ENCODE results near the gene OTULINL. TPM values are rescaled to one million over a fixed set of nuclear protein-coding genes. Genes with fewer than 3 reads are reported as not detected.
A peak's percentile ranks its signal among the peaks of the same experiment; 100 is the strongest.

OTULINL gene
- 10 to 100 TPM; 23.0 to 52.5 (median 38.3) TPM for total RNA-seq
- 1 to 10 TPM; 3.8 to 5.8 (median 4.3) TPM for polyA plus RNA-seq
- long read RNA-seq, donor 1, transcript OTULINL-201 (8 exons, 3,597 nt), result major isoform, 8 of 8 reads
- long read RNA-seq, donor 1, partial matches to known transcripts, result 0 of 8 reads
- long read RNA-seq, donor 1, other reads (novel, unspliced or antisense), result 0 of 8 reads
- long read RNA-seq, donor 2, transcript OTULINL-201 (8 exons, 3,597 nt), result major isoform, 7 of 1,063 reads
- long read RNA-seq, donor 2, partial matches to known transcripts, result 1,056 of 1,063 reads
- long read RNA-seq, donor 2, other reads (novel, unspliced or antisense), result 0 of 1,063 reads

GRCh38 chr5:14581106-14581890, at the start of gene OTULINL:
Gene OTULINL, plus strand, starts transcription at chr5:14581792. Its CDS starts 103 bp downstream, at chr5:14581895.
- H3K27me3 ChIP-seq (replicated peaks in 1 of 7), result peaks cover 0 to 40% (median 0%) of the 10 kb centered on the region in 7 donors
- peak; percentile 97 for DNase-seq
- H3K27ac ChIP-seq, result peak within 1 kb of the TSS; percentile 76 to 97 (median 89)
- 9 to 30% (median 13%) methylated on average over 17 to 63 of the region's 63 CpGs for WGBS, 5 donors
- peak within 1 kb of the TSS; percentile 61 to 93 (median 82) for H3K4me3 ChIP-seq
- intact Hi-C loops (cut with DNase I; ENCODE audit: low total_unique reads), result no loop called here
- TF ChIP-seq CTCF (IDR thresholded peaks at IDR 0.05 in 8 of 11, conservative IDR thresholded peaks at IDR 0.05 in 3 of 11), result no peak
- TF ChIP-seq POLR2AphosphoS5 (IDR thresholded peaks at IDR 0.05), result peak; percentile 56 to 76 (median 67)
- H3K4me1 ChIP-seq, result peaks cover 5 to 61% (median 37%) of the 10 kb centered on the region in 6 donors
- no peaks in the 10 kb centered on the region for H3K9me3 ChIP-seq
- H3K36me3 ChIP-seq, result no peaks in the 10 kb centered on the region

GRCh38 chr5:14532180-14532579, 49.4 kb upstream of the OTULINL start:
- intact Hi-C loops (cut with DNase I; ENCODE audit: low total_unique reads), result no loop called here
- Histone ChIP-seq H3K27ac (no peak overlapping the region), H3K36me3 (no peaks in the 10 kb centered on the region), H3K9me3 (peaks cover 0 to 2% (median 0%) of the 10 kb centered on the region in 8 donors), H3K4me1 (peaks cover 0 to 23% (median 14%) of the 10 kb centered on the region in 6 donors), H3K4me3 (no peak overlapping the region), H3K27me3 (replicated peaks in 1 of 7) (no peaks in the 10 kb centered on the region)
- 41 to 60% (median 48%) methylated on average over 3 of the region's 3 CpGs for WGBS, 5 donors
- TF ChIP-seq POLR2A (IDR thresholded peaks at IDR 0.05) (no peak), CTCF (IDR thresholded peaks at IDR 0.05 in 8 of 11, conservative IDR thresholded peaks at IDR 0.05 in 3 of 11) (no peak), POLR2AphosphoS5 (IDR thresholded peaks at IDR 0.05) (no peak)
- DNase-seq, result no peak

- Histone ChIP-seq H3K27ac (peak overlapping the region in 5 of 8 donors; percentile 37 to 69 (median 58)), H3K9me3 (peaks cover 0 to 10% (median 0%) of the 10 kb centered on the region in 8 donors), H3K27me3 (replicated peaks in 1 of 7) (no peaks in the 10 kb centered on the region), H3K4me3 (no peak overlapping the region), H3K36me3 (no peaks in the 10 kb centered on the region), H3K4me1 (peaks cover 0 to 23% (median 14%) of the 10 kb centered on the region in 6 donors)
- TF ChIP-seq POLR2AphosphoS5 (IDR thresholded peaks at IDR 0.05), result peak in 1 of 3 donors; percentile 64
- no peak for TF ChIP-seq CTCF (IDR thresholded peaks at IDR 0.05 in 8 of 11, conservative IDR thresholded peaks at IDR 0.05 in 3 of 11)
- TF ChIP-seq POLR2A (IDR thresholded peaks at IDR 0.05), result no peak
- 7 to 18% (median 14%) methylated on average over 7 of the region's 7 CpGs for WGBS, 5 donors
- intact Hi-C loops (cut with DNase I; ENCODE audit: low total_unique reads), result no loop called here
- DNase-seq, result no peak
Measured at GRCh38 chr5:14534773-14535172, 46.8 kb upstream of the OTULINL start.

DNA sequence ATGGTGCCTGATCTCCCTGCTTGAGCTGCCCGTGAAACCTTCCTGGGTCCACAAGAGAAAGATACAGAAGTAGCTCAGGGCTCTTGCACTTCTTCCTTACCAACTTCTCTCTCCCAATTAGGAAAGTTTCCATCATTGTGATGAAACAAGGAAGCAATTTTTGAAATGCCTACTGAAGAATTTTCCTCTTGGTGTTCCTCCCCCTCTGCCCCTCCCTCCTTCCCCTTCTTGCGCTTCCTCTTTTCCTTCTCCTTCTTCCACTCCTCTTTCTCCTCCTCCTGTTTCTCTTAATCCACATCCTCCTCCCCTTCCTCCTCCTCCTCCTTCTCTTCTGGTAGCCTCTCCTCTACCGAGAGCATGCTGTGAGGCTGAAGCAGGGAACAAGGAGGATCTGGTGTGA, 36.3 kb upstream of the OTULINL start:
- TF ChIP-seq POLR2A (IDR thresholded peaks at IDR 0.05) (no peak), POLR2AphosphoS5 (IDR thresholded peaks at IDR 0.05) (peak in 1 of 3 donors; percentile 20)
- H3K9me3 ChIP-seq, result peaks cover 0 to 20% (median 14%) of the 10 kb centered on the region in 8 donors
- no peak for DNase-seq
- H3K27ac ChIP-seq, result peak overlapping the region in 4 of 8 donors; percentile 19 to 64 (median 36)
- no peak overlapping the region for H3K4me3 ChIP-seq
- H3K27me3 ChIP-seq (replicated peaks in 1 of 7), result no peaks in the 10 kb centered on the region
- intact Hi-C loops (cut with DNase I; ENCODE audit: low total_unique reads), result no loop called here
- H3K36me3 ChIP-seq, result no peaks in the 10 kb centered on the region
- peaks cover 0 to 40% (median 12%) of the 10 kb centered on the region in 6 donors for H3K4me1 ChIP-seq
- 33 to 66% (median 46%) methylated on average over 3 of the region's 3 CpGs for WGBS, 5 donors
